Measurements from ENCODE around the gene SNX9.

SNX9 gene

DNA sequence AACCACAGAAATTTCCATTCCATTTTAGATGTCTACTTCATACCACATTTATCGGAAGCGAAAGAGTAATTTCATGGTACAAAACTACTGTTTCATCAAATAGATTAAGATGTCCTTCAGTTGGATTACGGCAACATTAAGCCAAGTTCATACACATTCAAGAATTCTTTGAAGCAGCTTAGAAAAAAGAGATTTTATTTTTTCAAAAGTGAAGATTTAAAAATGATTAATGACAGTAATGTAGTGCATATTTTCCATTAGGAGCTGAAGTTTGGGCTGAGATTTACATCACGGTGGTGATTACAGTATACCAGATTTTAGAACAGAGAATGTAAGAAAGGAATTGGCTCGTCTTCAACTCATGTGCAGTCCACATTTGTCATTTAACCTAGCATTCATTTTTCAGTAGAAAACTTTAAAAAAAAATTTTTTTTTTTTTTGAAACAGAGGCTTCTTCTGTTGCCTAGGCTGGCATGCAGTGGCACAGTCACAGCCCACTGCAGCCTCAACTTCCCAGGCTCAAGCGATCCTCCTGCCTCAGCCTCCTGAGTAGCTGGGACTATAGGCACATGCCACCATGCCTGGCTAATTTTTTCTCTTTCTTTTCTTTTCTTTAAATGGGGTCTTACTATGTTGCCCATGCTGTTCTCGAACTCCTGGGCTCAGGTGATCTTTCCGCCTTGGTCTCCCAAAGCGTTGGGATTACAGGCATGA, 160.5 kb downstream of the SNX9 start:
- Histone ChIP-seq H3K27me3 (ENCODE audit: control insufficient read depth, insufficient read depth, low read length) (no peaks in the 10 kb centered on the region), H3K9me3 (ENCODE audit: control insufficient read depth, low read length) (no peaks in the 10 kb centered on the region), H3K4me3 (ENCODE audit: low read length) (peak overlapping the region; percentile 80), H3K36me3 (ENCODE audit: control insufficient read depth, insufficient read depth, low read length) (no peaks in the 10 kb centered on the region), H3K4me1 (ENCODE audit: control insufficient read depth, insufficient read depth, low read length) (peaks cover 34% of the 10 kb centered on the region), H3K9ac (ENCODE audit: low read length) (no peak overlapping the region)

- Histone ChIP-seq H3K9ac (ENCODE audit: low read length) (no peak overlapping the region), H3K27me3 (ENCODE audit: control insufficient read depth, insufficient read depth, low read length) (no peaks in the 10 kb centered on the region), H3K9me3 (ENCODE audit: control insufficient read depth, low read length) (no peaks in the 10 kb centered on the region), H3K36me3 (ENCODE audit: control insufficient read depth, insufficient read depth, low read length) (no peaks in the 10 kb centered on the region), H3K4me3 (ENCODE audit: low read length) (no peak overlapping the region), H3K4me1 (ENCODE audit: control insufficient read depth, insufficient read depth, low read length) (peaks cover 34% of the 10 kb centered on the region)
Measured at GRCh38 chr6:157984128-157984527, 161.1 kb downstream of the SNX9 start.

- peaks cover 38% of the 10 kb centered on the region for H3K4me1 ChIP-seq (ENCODE audit: control insufficient read depth, insufficient read depth, low read length)
- H3K27me3 ChIP-seq (ENCODE audit: control insufficient read depth, insufficient read depth, low read length): no peaks in the 10 kb centered on the region
- H3K36me3 ChIP-seq (ENCODE audit: control insufficient read depth, insufficient read depth, low read length): no peaks in the 10 kb centered on the region
- H3K4me3 ChIP-seq (ENCODE audit: low read length): no peak overlapping the region
- no peaks in the 10 kb centered on the region for H3K9me3 ChIP-seq (ENCODE audit: control insufficient read depth, low read length)
- H3K9ac ChIP-seq (ENCODE audit: low read length): no peak overlapping the region
Measured at GRCh38 chr6:157984686-157985225, 161.7 kb downstream of the SNX9 start.

- Histone ChIP-seq H3K36me3 (ENCODE audit: control insufficient read depth, insufficient read depth, low read length) (no peaks in the 10 kb centered on the region), H3K4me1 (ENCODE audit: control insufficient read depth, insufficient read depth, low read length) (peaks cover 43% of the 10 kb centered on the region), H3K9ac (ENCODE audit: low read length) (peak overlapping the region; percentile 32), H3K4me3 (ENCODE audit: low read length) (no peak overlapping the region), H3K27me3 (ENCODE audit: control insufficient read depth, insufficient read depth, low read length) (no peaks in the 10 kb centered on the region), H3K9me3 (ENCODE audit: control insufficient read depth, low read length) (no peaks in the 10 kb centered on the region)
Measured at GRCh38 chr6:157985378-157986155, 162.5 kb downstream of the SNX9 start.

DNA sequence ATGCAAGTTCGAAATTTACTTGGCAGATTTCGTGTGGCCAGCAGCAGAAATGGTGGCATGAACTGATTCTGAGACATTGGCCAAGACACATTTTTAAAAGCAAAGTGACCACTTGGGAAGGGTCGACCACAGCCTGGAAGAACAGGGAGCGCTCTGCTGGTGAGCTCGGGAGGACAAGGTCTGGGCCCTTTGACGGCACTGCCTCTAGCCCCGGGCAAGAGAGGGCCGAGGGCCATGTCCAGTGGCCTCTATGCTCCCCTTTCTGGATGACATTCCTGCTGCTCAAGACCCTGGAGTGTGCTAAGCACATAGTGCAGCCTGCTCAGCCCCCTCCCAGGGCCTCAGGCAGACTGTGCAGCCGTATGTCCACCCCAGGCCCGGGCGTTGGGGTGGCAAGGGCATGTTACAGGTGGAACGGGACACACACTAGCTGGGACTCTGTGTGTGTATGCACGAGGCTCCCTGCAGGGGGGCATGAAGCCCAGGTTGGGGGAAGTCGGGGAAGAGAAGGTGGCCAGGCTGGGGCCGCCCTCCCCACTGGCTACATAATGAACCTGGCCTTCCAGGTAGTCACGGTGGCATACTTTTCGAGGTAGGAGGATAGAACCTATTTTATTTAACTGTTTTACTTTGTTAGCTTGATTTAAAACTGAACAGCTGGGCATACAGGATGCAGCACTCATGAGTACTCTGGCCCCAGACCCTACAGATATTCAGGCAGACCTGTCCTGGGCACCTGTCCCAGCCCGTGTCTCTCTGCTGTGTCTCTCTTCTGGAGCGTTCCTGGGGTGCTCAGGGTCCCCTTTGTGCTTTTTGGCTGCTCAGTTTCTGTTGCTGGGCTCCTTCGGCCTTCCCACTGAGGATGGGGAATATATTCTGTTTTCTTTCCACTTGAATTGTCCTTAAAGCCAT, 165.0 kb downstream of the SNX9 start:
- Histone ChIP-seq H3K27me3 (ENCODE audit: control insufficient read depth, insufficient read depth, low read length) (no peaks in the 10 kb centered on the region), H3K9ac (ENCODE audit: low read length) (no peak overlapping the region), H3K36me3 (ENCODE audit: control insufficient read depth, insufficient read depth, low read length) (no peaks in the 10 kb centered on the region), H3K4me1 (ENCODE audit: control insufficient read depth, insufficient read depth, low read length) (peaks cover 35% of the 10 kb centered on the region), H3K4me3 (ENCODE audit: low read length) (no peak overlapping the region), H3K9me3 (ENCODE audit: control insufficient read depth, low read length) (no peaks in the 10 kb centered on the region)

- Histone ChIP-seq H3K4me3 (ENCODE audit: low read length) (no peak overlapping the region), H3K36me3 (ENCODE audit: control insufficient read depth, insufficient read depth, low read length) (no peaks in the 10 kb centered on the region), H3K4me1 (ENCODE audit: control insufficient read depth, insufficient read depth, low read length) (peaks cover 32% of the 10 kb centered on the region), H3K9me3 (ENCODE audit: control insufficient read depth, low read length) (no peaks in the 10 kb centered on the region), H3K27me3 (ENCODE audit: control insufficient read depth, insufficient read depth, low read length) (no peaks in the 10 kb centered on the region), H3K9ac (ENCODE audit: low read length) (no peak overlapping the region)
Measured at GRCh38 chr6:157988700-157989063, 165.6 kb downstream of the SNX9 start.

GRCh38 chr6:157989541-157990289, 166.7 kb downstream of the SNX9 start:
- Histone ChIP-seq H3K36me3 (ENCODE audit: control insufficient read depth, insufficient read depth, low read length) (no peaks in the 10 kb centered on the region), H3K4me3 (ENCODE audit: low read length) (no peak overlapping the region), H3K9ac (ENCODE audit: low read length) (peak overlapping the region; percentile 2), H3K27me3 (ENCODE audit: control insufficient read depth, insufficient read depth, low read length) (no peaks in the 10 kb centered on the region), H3K4me1 (ENCODE audit: control insufficient read depth, insufficient read depth, low read length) (peaks cover 39% of the 10 kb centered on the region), H3K9me3 (ENCODE audit: control insufficient read depth, low read length) (no peaks in the 10 kb centered on the region)

DNA sequence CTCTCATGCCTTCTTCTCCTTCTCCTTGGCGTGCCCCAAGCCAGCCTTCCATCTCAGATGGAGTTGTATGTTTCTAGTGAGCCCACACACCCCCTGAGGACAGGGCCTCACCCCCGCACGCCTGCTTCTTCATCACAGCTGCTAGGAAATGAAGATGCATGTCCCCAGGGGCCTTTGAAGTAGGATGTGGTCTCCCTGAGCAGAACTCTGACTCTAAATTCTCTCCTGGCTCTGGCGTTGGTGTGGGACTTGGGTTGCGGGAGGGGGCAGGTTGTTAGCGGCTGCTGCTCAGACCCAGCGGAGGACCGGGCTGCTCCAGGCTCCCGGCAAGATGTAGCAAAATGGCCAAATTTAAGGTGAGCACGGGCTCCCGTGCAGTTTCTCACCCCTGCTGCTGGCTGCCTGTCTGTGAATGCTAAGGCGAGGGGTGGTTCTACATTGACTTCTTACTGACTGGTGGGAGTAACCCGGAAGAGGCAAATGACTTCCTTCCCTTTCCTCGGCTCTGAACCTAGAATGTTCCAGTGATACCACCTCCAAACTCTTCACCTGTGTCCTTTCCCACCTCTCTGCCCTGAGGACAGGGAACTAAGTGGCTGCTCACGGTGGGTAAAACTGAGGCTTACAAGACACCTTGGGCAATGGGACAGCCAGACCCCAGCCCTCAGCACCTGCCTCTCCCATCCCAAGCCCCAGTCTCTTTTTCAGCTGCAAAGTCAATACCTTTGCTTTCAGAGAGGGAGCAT, 167.4 kb downstream of the SNX9 start:
- Histone ChIP-seq H3K4me1 (ENCODE audit: control insufficient read depth, insufficient read depth, low read length) (peaks cover 31% of the 10 kb centered on the region), H3K36me3 (ENCODE audit: control insufficient read depth, insufficient read depth, low read length) (no peaks in the 10 kb centered on the region), H3K9me3 (ENCODE audit: control insufficient read depth, low read length) (no peaks in the 10 kb centered on the region), H3K9ac (ENCODE audit: low read length) (no peak overlapping the region), H3K27me3 (ENCODE audit: control insufficient read depth, insufficient read depth, low read length) (no peaks in the 10 kb centered on the region), H3K4me3 (ENCODE audit: low read length) (no peak overlapping the region)

GRCh38 chr6:157991067-157991432, 168.0 kb downstream of the SNX9 start:
- Histone ChIP-seq H3K4me3 (ENCODE audit: low read length) (no peak overlapping the region), H3K4me1 (ENCODE audit: control insufficient read depth, insufficient read depth, low read length) (peaks cover 26% of the 10 kb centered on the region), H3K9ac (ENCODE audit: low read length) (no peak overlapping the region), H3K9me3 (ENCODE audit: control insufficient read depth, low read length) (no peaks in the 10 kb centered on the region), H3K27me3 (ENCODE audit: control insufficient read depth, insufficient read depth, low read length) (no peaks in the 10 kb centered on the region), H3K36me3 (ENCODE audit: control insufficient read depth, insufficient read depth, low read length) (no peaks in the 10 kb centered on the region)

GRCh38 chr6:157993076-157993475, 170.0 kb downstream of the SNX9 start:
- Histone ChIP-seq H3K27me3 (ENCODE audit: control insufficient read depth, insufficient read depth, low read length) (no peaks in the 10 kb centered on the region), H3K9me3 (ENCODE audit: control insufficient read depth, low read length) (no peaks in the 10 kb centered on the region), H3K4me3 (ENCODE audit: low read length) (no peak overlapping the region), H3K36me3 (ENCODE audit: control insufficient read depth, insufficient read depth, low read length) (no peaks in the 10 kb centered on the region), H3K4me1 (ENCODE audit: control insufficient read depth, insufficient read depth, low read length) (peaks cover 21% of the 10 kb centered on the region), H3K9ac (ENCODE audit: low read length) (no peak overlapping the region)
